HFF-Myc (cell line): ENCODE measurements around the gene PLEKHA6.

Source experiments
- DNase-seq: peaks from one replicate; pipeline ENCODE4 v3.0.0-alpha.2; 2011; ENCODE audit warnings: low read depth; ENCODE audit errors: extremely low read depth
- H3K4me3 ChIP-seq: replicated peaks from 2 replicates; pipeline ENCODE4 v1.5.1; 2011; ENCODE audit warnings: low read depth, mild to moderate bottlenecking, control low read depth, low read length
- CTCF ChIP-seq: IDR thresholded peaks from 2 replicates; pipeline ENCODE4 v1.5.1; 2012; ENCODE audit warnings: mild to moderate bottlenecking, low read depth, low read length, control low read depth; ENCODE audit errors: missing control alignments

Gene PLEKHA6

GRCh38 chr1:204228896-204229295, 130.8 kb downstream of the PLEKHA6 start:
- no peak for DNase-seq
- TF ChIP-seq CTCF = no peak
- H3K4me3 ChIP-seq = no peak overlapping the region

- no peak for DNase-seq
- H3K4me3 ChIP-seq = no peak overlapping the region
- no peak for TF ChIP-seq CTCF
These were observed 131.5 kb downstream of the PLEKHA6 start for GRCh38 chr1:204227996-204228785.

- no peak for TF ChIP-seq CTCF
- no peak for DNase-seq
- no peak overlapping the region for H3K4me3 ChIP-seq
These were observed 132.4 kb downstream of the PLEKHA6 start for GRCh38 chr1:204227351-204227750.

GRCh38 chr1:204225841-204226735, 133.6 kb downstream of the PLEKHA6 start:
- no peak for TF ChIP-seq CTCF
- H3K4me3 ChIP-seq = no peak overlapping the region
- no peak for DNase-seq

GRCh38 chr1:204224655-204225054, 135.1 kb downstream of the PLEKHA6 start:
- no peak for DNase-seq
- no peak overlapping the region for H3K4me3 ChIP-seq
- TF ChIP-seq CTCF = no peak

GRCh38 chr1:204223129-204223860, 136.4 kb downstream of the PLEKHA6 start:
- TF ChIP-seq CTCF = no peak
- DNase-seq = no peak
- H3K4me3 ChIP-seq = no peak overlapping the region
